Vagina (tissue), 2 donors: ENCODE measurements around the gene CD52.
"Not testable (repeated sequence)": the region's sequence is repeated elsewhere in the genome, so short reads cannot be mapped to it uniquely, and the experiment has no call there.

Experiments
- CTCF ChIP-seq, 3 experiments: fragments of 450-650 bp in 2 of 3; fragments of 200-600 bp in 1 of 3; sonication (generic) in 1 of 3; IDR thresholded peaks; one replicate each; pipeline ENCODE4 v1.5.1; 2017 to 2019; ENCODE audit warnings: antibody characterized with exemption in 3 of 3, mild to moderate bottlenecking in 2 of 3, moderate library complexity in 2 of 3
- POLR2A ChIP-seq, 2 donors: fragments of 450-650 bp; IDR thresholded peaks; one replicate each; pipeline ENCODE4 v1.6.1; 2017; ENCODE audit warnings: antibody characterized with exemption in 2 of 2, mild to moderate bottlenecking in 2 of 2, moderate library complexity in 2 of 2
- POLR2AphosphoS5 ChIP-seq, 2 donors: sonication (generic); formaldehyde crosslinking; IDR thresholded peaks; one replicate each; pipeline ENCODE4 v1.9.0; 2017; ENCODE audit warnings: antibody characterized with exemption in 2 of 2, mild to moderate bottlenecking in 2 of 2, low read depth in 1 of 2; ENCODE audit not compliant: insufficient read depth in 1 of 2

GRCh38 chr1:26333312-26333711 lies 15.6 kb downstream of the CD52 start:
- TF ChIP-seq CTCF (IDR thresholded peaks at IDR 0.05); POLR2A (IDR thresholded peaks at IDR 0.05); POLR2AphosphoS5 (IDR thresholded peaks at IDR 0.05; ENCODE audit: insufficient read depth in 1 of 2, low read depth in 1 of 2): not testable (repeated sequence)
